NCI-H2081 (cell line): ENCODE measurements around the gene PDLIM4.

Experiments
- DNase-seq, 2 experiments: peaks; one replicate each; lab custom pipeline; 2025; lab: John Stamatoyannopoulos, UW

Gene PDLIM4

GRCh38 chr5:132267166-132267739, 9.8 kb downstream of the PDLIM4 start:
- DNase-seq = no peak

- DNase-seq = no peak
Measured at GRCh38 chr5:132267931-132268768, 10.7 kb downstream of the PDLIM4 start.

GRCh38 chr5:132268769-132269551, 11.5 kb downstream of the PDLIM4 start:
- DNase-seq = no peak

- no peak for DNase-seq
Measured at GRCh38 chr5:132269635-132270334, 12.3 kb downstream of the PDLIM4 start.

GRCh38 chr5:132270335-132270665, 12.8 kb downstream of the PDLIM4 start:
- DNase-seq = no peak

GRCh38 chr5:132270706-132271105, 13.2 kb downstream of the PDLIM4 start:
- DNase-seq = no peak

GRCh38 chr5:132271251-132272246, 14.1 kb downstream of the PDLIM4 start:
- no peak for DNase-seq

- DNase-seq = peak; percentile 30 to 35
Measured at GRCh38 chr5:132272311-132273210, 15.1 kb downstream of the PDLIM4 start.

- DNase-seq = no peak
Measured at GRCh38 chr5:132273631-132274030, 16.1 kb downstream of the PDLIM4 start.

GRCh38 chr5:132274050-132274792, 16.7 kb downstream of the PDLIM4 start:
- DNase-seq = no peak

GRCh38 chr5:132275367-132276220, 18.1 kb downstream of the PDLIM4 start:
- no peak for DNase-seq

- DNase-seq = no peak
Measured at GRCh38 chr5:132277256-132277655, 19.8 kb downstream of the PDLIM4 start.

- DNase-seq = no peak
Measured at GRCh38 chr5:132277971-132278853, 20.7 kb downstream of the PDLIM4 start.

GRCh38 chr5:132279801-132280200, 22.3 kb downstream of the PDLIM4 start:
- DNase-seq = no peak

GRCh38 chr5:132280371-132281240, 23.1 kb downstream of the PDLIM4 start:
- no peak for DNase-seq
